WTC11 (cell line): ENCODE measurements around the gene CREG2. TPM values are rescaled to one million over a fixed set of nuclear protein-coding genes. Genes with fewer than 3 reads are reported as not detected.

Source experiments
- ATAC-seq: fragments of 200-7000 bp; cut with Tn5 transposase; 2 replicates; pipeline ENCODE4 v1.10.0; 2021; ENCODE audit warnings: mild to moderate bottlenecking, moderate library complexity
- CTCF ChIA-PET: fragments of 300-600 bp; sonication (Branson Sonifier 250); formaldehyde crosslinking; loops from one replicate; lab custom pipeline; 2021; ENCODE audit warnings: antibody characterized with exemption; lab: Charles Lee
- POLR2A ChIA-PET: fragments of 350-600 bp; sonication (Branson Sonifier 250); formaldehyde crosslinking; loops from one replicate; lab custom pipeline; 2021; ENCODE audit warnings: antibody characterized with exemption; lab: Charles Lee
- DNase-seq: peaks from one replicate; pipeline ENCODE4 v3.0.0; 2021; ENCODE audit warnings: low spot score
- H3K27ac Mint-ChIP-seq: 2 replicates; pipeline ENCODE4 v1.8.0; 2021; ENCODE audit warnings: mixed read lengths
- H3K27me3 Mint-ChIP-seq: 2 replicates; pipeline ENCODE4 v1.8.0; 2021; ENCODE audit warnings: low read depth, mild to moderate bottlenecking, moderate library complexity, mixed read lengths
- H3K36me3 Mint-ChIP-seq: 2 replicates; pipeline ENCODE4 v1.8.0; 2021; ENCODE audit warnings: mixed read lengths
- H3K4me1 Mint-ChIP-seq: 2 replicates; pipeline ENCODE4 v1.8.0; 2022; ENCODE audit warnings: mixed read lengths
- H3K4me3 Mint-ChIP-seq: 2 replicates; pipeline ENCODE4 v1.8.0; 2021; ENCODE audit warnings: mild to moderate bottlenecking, moderate library complexity, mixed read lengths
- H3K9me3 Mint-ChIP-seq: 2 replicates; pipeline ENCODE4 v1.8.0; 2021; ENCODE audit warnings: mixed read lengths
- ATF6 ChIP-seq: sonication (generic); formaldehyde crosslinking; IDR thresholded peaks from 2 replicates; pipeline ENCODE4 v1.8.1; 2023; ENCODE audit warnings: mild to moderate bottlenecking, missing genetic modification reagents
- CBFB ChIP-seq: sonication (generic); formaldehyde crosslinking; IDR thresholded peaks from 2 replicates; pipeline ENCODE4 v1.8.1; 2022; ENCODE audit warnings: mild to moderate bottlenecking, low read depth, missing genetic modification reagents
- E2F5 ChIP-seq: sonication (generic); formaldehyde crosslinking; IDR thresholded peaks from 2 replicates; pipeline ENCODE4 v1.8.1; 2022; ENCODE audit warnings: mild to moderate bottlenecking, moderate library complexity, missing genetic modification reagents
- ERG ChIP-seq: fragments of 250-450 bp; sonication (Bioruptor Pico); IDR thresholded peaks from 2 replicates; pipeline ENCODE4 v1.8.0; 2021; ENCODE audit warnings: mild to moderate bottlenecking
- FOXK1 ChIP-seq: sonication (generic); formaldehyde crosslinking; IDR thresholded peaks from 2 replicates; pipeline ENCODE4 v1.8.0; 2022; ENCODE audit warnings: mild to moderate bottlenecking, moderate library complexity, missing genetic modification reagents
- GABPB1 ChIP-seq: sonication (generic); formaldehyde crosslinking; IDR thresholded peaks from 2 replicates; pipeline ENCODE4 v1.8.1; 2023; ENCODE audit warnings: mild to moderate bottlenecking, missing genetic modification reagents
- IRF2 ChIP-seq: sonication (generic); formaldehyde crosslinking; IDR thresholded peaks from 2 replicates; pipeline ENCODE4 v1.8.0; 2022; ENCODE audit warnings: low read depth, missing genetic modification reagents, borderline replicate concordance
- JAZF1 ChIP-seq: fragments of 250-450 bp; sonication (Bioruptor Pico); IDR thresholded peaks from 2 replicates; pipeline ENCODE4 v1.9.0; 2021; ENCODE audit warnings: moderate library complexity, mild to moderate bottlenecking, inconsistent platforms
- MYBL2 ChIP-seq: sonication (generic); formaldehyde crosslinking; IDR thresholded peaks from 2 replicates; pipeline ENCODE4 v1.8.1; 2023; ENCODE audit warnings: mild to moderate bottlenecking, moderate library complexity, missing genetic modification reagents
- NFATC4 ChIP-seq: fragments of 250-450 bp; sonication (Bioruptor Pico); IDR thresholded peaks from 2 replicates; pipeline ENCODE4 v1.9.0; 2021; ENCODE audit warnings: mild to moderate bottlenecking
- PRRX2 ChIP-seq: fragments of 250-450 bp; sonication (Bioruptor Pico); IDR thresholded peaks from 2 replicates; pipeline ENCODE4 v1.8.0; 2021; ENCODE audit warnings: mild to moderate bottlenecking
- SMAD4 ChIP-seq: sonication (generic); formaldehyde crosslinking; IDR thresholded peaks from 2 replicates; pipeline ENCODE4 v1.8.0; 2022; ENCODE audit warnings: mild to moderate bottlenecking, missing genetic modification reagents
- SOX15 ChIP-seq: fragments of 250-450 bp; sonication (Bioruptor Pico); IDR thresholded peaks from 2 replicates; pipeline ENCODE4 v1.9.0; 2021; ENCODE audit warnings: mild to moderate bottlenecking
- SP1 ChIP-seq: sonication (generic); formaldehyde crosslinking; conservative IDR thresholded peaks from 2 replicates; pipeline ENCODE4 v1.8.1; 2022; ENCODE audit warnings: missing genetic modification reagents
- TEAD4 ChIP-seq: sonication (generic); formaldehyde crosslinking; IDR thresholded peaks from 2 replicates; pipeline ENCODE4 v1.8.0; 2022; ENCODE audit warnings: mild to moderate bottlenecking, missing genetic modification reagents
- TP53 ChIP-seq: sonication (generic); formaldehyde crosslinking; IDR thresholded peaks from 2 replicates; pipeline ENCODE4 v1.8.1; 2023; ENCODE audit warnings: mild to moderate bottlenecking, missing genetic modification reagents
- USF1 ChIP-seq: sonication (generic); formaldehyde crosslinking; IDR thresholded peaks from 2 replicates; pipeline ENCODE4 v1.8.0; 2022; ENCODE audit warnings: mild to moderate bottlenecking, missing genetic modification reagents
- ZNF232 ChIP-seq: sonication (generic); formaldehyde crosslinking; IDR thresholded peaks from 2 replicates; pipeline ENCODE4 v1.8.0; 2022; ENCODE audit warnings: mild to moderate bottlenecking, missing genetic modification reagents
- ZNF281 ChIP-seq: sonication (generic); formaldehyde crosslinking; IDR thresholded peaks from 2 replicates; pipeline ENCODE4 v1.8.0; 2023; ENCODE audit warnings: mild to moderate bottlenecking, missing genetic modification reagents
- ZNF317 ChIP-seq: sonication (generic); formaldehyde crosslinking; IDR thresholded peaks from 2 replicates; pipeline ENCODE4 v1.8.1; 2023; ENCODE audit warnings: low read depth, mild to moderate bottlenecking, moderate library complexity, missing genetic modification reagents, borderline replicate concordance
- ZNF423 ChIP-seq: fragments of 250-450 bp; sonication (Bioruptor Pico); IDR thresholded peaks from 2 replicates; pipeline ENCODE4 v2.1.2; 2022; ENCODE audit warnings: mild to moderate bottlenecking, moderate library complexity
- ZNF532 ChIP-seq: fragments of 250-450 bp; sonication (Bioruptor Pico); IDR thresholded peaks from 2 replicates; pipeline ENCODE4 v1.9.0; 2021; ENCODE audit warnings: mild to moderate bottlenecking, borderline replicate concordance
- ZSCAN18 ChIP-seq: fragments of 250-450 bp; sonication (Bioruptor Pico); IDR thresholded peaks from 2 replicates; pipeline ENCODE4 v2.1.2; 2022; ENCODE audit warnings: mild to moderate bottlenecking, moderate library complexity
- total RNA-seq: library from RNA; stranded (reverse); gene quantifications from 3 replicates; pipeline ENCODE4 v1.2.3, GENCODE V29; 2021

The CREG2 gene
- total RNA-seq, 1 experiment from 2014 or later = 1.6 TPM

GRCh38 chr2:101308432-101309210, 78.7 kb downstream of the CREG2 start, which contains the start of gene RNF149 (continued):
- no peak for TF ChIP-seq ZNF281 (CRISPR knock-in tag)
- TF ChIP-seq SMAD4 (CRISPR knock-in tag) = no peak
- TF ChIP-seq ZNF423 (CRISPR knock-in tag) = no peak
- peak; percentile 1; the same call in 1 of the 2 replicates for TF ChIP-seq MYBL2 (CRISPR knock-in tag)
- no peak for TF ChIP-seq PRRX2 (CRISPR knock-in tag)
- no peak for TF ChIP-seq TEAD4 (CRISPR knock-in tag)
- no peak for TF ChIP-seq JAZF1 (CRISPR knock-in tag)
- no peak for TF ChIP-seq IRF2 (CRISPR knock-in tag)
- peak; percentile 83 for TF ChIP-seq GABPB1 (CRISPR knock-in tag)
- TF ChIP-seq TP53 (CRISPR knock-in tag) = peak; percentile 10; the same call in 1 of the 2 replicates
- TF ChIP-seq CBFB (CRISPR knock-in tag) = 0 out of 2 replicates have a peak, but pooled peaks have one; percentile 63
- TF ChIP-seq ZSCAN18 (CRISPR knock-in tag) = no peak
- no peak for TF ChIP-seq NFATC4
- TF ChIP-seq FOXK1 (CRISPR knock-in tag) = no peak
- no peak for TF ChIP-seq SOX15 (CRISPR knock-in tag)
- TF ChIP-seq ZNF317 (CRISPR knock-in tag) = no peak
- TF ChIP-seq ZNF232 (CRISPR knock-in tag) = no peak; the same call in 1 of the 2 replicates
- TF ChIP-seq ATF6 (CRISPR knock-in tag) = no peak

GRCh38 chr2:101307950-101308431, 79.3 kb downstream of the CREG2 start:
- H3K27ac Mint-ChIP-seq = no peak overlapping the region
- TF ChIP-seq SOX15 (CRISPR knock-in tag) (no peak), ERG (CRISPR knock-in tag) (no peak), ZNF532 (CRISPR knock-in tag) (no peak), USF1 (CRISPR knock-in tag) (peak; percentile 75), E2F5 (CRISPR knock-in tag) (0 out of 2 replicates have a peak, but pooled peaks have one; percentile 39), SP1 (CRISPR knock-in tag) (no peak; the same call in 1 of the 2 replicates)

More at GRCh38 chr2:101307950-101308431, 79.3 kb downstream of the CREG2 start:
- ChIA-PET POLR2A (interaction anchor here (1.5 kb wide), 1 partner anchor 9 kb away, joined by 5 read pairs; no protein-coding TSS in a partner anchor), CTCF (interaction anchor here (0.6 to 1.7 kb wide), 7 partner anchors 34 to 523 kb away, joined by 3 to 14 read pairs (median 3); partner anchors contain the start of gene CREG2)
- peak overlapping the region; percentile 87 for H3K4me3 Mint-ChIP-seq
- H3K4me1 Mint-ChIP-seq = peaks cover 50% of the 10 kb centered on the region
- DNase-seq (peak; percentile 35), ATAC-seq (peak; percentile 32)
- no peaks in the 10 kb centered on the region for H3K9me3 Mint-ChIP-seq
- H3K36me3 Mint-ChIP-seq = peaks cover 11% of the 10 kb centered on the region
- H3K27me3 Mint-ChIP-seq = peaks cover 9% of the 10 kb centered on the region
